Nephron progenitor cell (in vitro differentiated cells): ENCODE measurements around the gene MPP4.

Source experiments
- DNase-seq: peaks from one replicate; pipeline ENCODE4 v3.0.0; 2021
- H3K27ac Mint-ChIP-seq: 2 replicates; pipeline ENCODE4 v1.8.0; 2021; ENCODE audit warnings: mild to moderate bottlenecking, moderate library complexity, mixed read lengths
- H3K27me3 Mint-ChIP-seq: 2 replicates; pipeline ENCODE4 v1.8.0; 2021; ENCODE audit warnings: mild to moderate bottlenecking, low read depth, mixed read lengths; ENCODE audit not compliant: poor library complexity
- H3K36me3 Mint-ChIP-seq: 2 replicates; pipeline ENCODE4 v1.8.0; 2021; ENCODE audit warnings: low read depth, mixed read lengths
- H3K4me1 Mint-ChIP-seq: 2 replicates; pipeline ENCODE4 v1.8.0; 2021; ENCODE audit warnings: mixed read lengths
- H3K4me3 Mint-ChIP-seq: 2 replicates; pipeline ENCODE4 v1.8.0; 2021; ENCODE audit warnings: mild to moderate bottlenecking, moderate library complexity, mixed read lengths
- H3K9me3 Mint-ChIP-seq: 2 replicates; pipeline ENCODE4 v1.8.0; 2021; ENCODE audit warnings: mild to moderate bottlenecking, moderate library complexity, mixed read lengths
- CTCF ChIP-seq: fragments of 200-600 bp; sonication (generic); IDR thresholded peaks from 2 replicates; pipeline ENCODE4 v1.5.0; 2021; ENCODE audit warnings: antibody characterized with exemption

Gene MPP4

GRCh38 chr2:201660293-201660895, 38.0 kb downstream of the MPP4 start:
- Mint-ChIP-seq H3K36me3 (no peaks in the 10 kb centered on the region), H3K9me3 (peaks cover 4% of the 10 kb centered on the region), H3K4me3 (no peak overlapping the region), H3K27ac (no peak overlapping the region), H3K27me3 (peaks cover 12% of the 10 kb centered on the region), H3K4me1 (peaks cover 10% of the 10 kb centered on the region)
- TF ChIP-seq CTCF = no peak
- DNase-seq = no peak

GRCh38 chr2:201656740-201657139, 41.7 kb downstream of the MPP4 start:
- H3K27me3 Mint-ChIP-seq = peaks cover 20% of the 10 kb centered on the region
- H3K9me3 Mint-ChIP-seq = no peaks in the 10 kb centered on the region
- DNase-seq = no peak
- no peaks in the 10 kb centered on the region for H3K36me3 Mint-ChIP-seq
- H3K4me1 Mint-ChIP-seq = peaks cover 10% of the 10 kb centered on the region
- H3K27ac Mint-ChIP-seq = peak overlapping the region; percentile 33
- no peak overlapping the region for H3K4me3 Mint-ChIP-seq
- TF ChIP-seq CTCF = no peak

- Mint-ChIP-seq H3K9me3 (no peaks in the 10 kb centered on the region), H3K4me1 (peaks cover 10% of the 10 kb centered on the region), H3K36me3 (no peaks in the 10 kb centered on the region), H3K27ac (no peak overlapping the region), H3K4me3 (no peak overlapping the region), H3K27me3 (peaks cover 22% of the 10 kb centered on the region)
- TF ChIP-seq CTCF = no peak
- no peak for DNase-seq
Observed at GRCh38 chr2:201656102-201656501, 42.3 kb downstream of the MPP4 start.

- peaks cover 10% of the 10 kb centered on the region for H3K4me1 Mint-ChIP-seq
- no peak overlapping the region for H3K27ac Mint-ChIP-seq
- no peak overlapping the region for H3K4me3 Mint-ChIP-seq
- TF ChIP-seq CTCF = no peak
- H3K36me3 Mint-ChIP-seq = no peaks in the 10 kb centered on the region
- no peaks in the 10 kb centered on the region for H3K9me3 Mint-ChIP-seq
- DNase-seq = no peak
- H3K27me3 Mint-ChIP-seq = peaks cover 29% of the 10 kb centered on the region
Observed at GRCh38 chr2:201654616-201655384, 43.6 kb downstream of the MPP4 start.

- Mint-ChIP-seq H3K36me3 (no peaks in the 10 kb centered on the region), H3K27ac (no peak overlapping the region), H3K4me1 (peaks cover 10% of the 10 kb centered on the region), H3K4me3 (no peak overlapping the region), H3K27me3 (peaks cover 33% of the 10 kb centered on the region), H3K9me3 (no peaks in the 10 kb centered on the region)
- TF ChIP-seq CTCF = no peak
- DNase-seq = no peak
Observed at GRCh38 chr2:201653221-201653620, 45.2 kb downstream of the MPP4 start.

- Mint-ChIP-seq H3K27me3 (peaks cover 21% of the 10 kb centered on the region), H3K4me1 (peaks cover 2% of the 10 kb centered on the region), H3K27ac (no peak overlapping the region), H3K9me3 (no peaks in the 10 kb centered on the region), H3K36me3 (no peaks in the 10 kb centered on the region), H3K4me3 (no peak overlapping the region)
- no peak for TF ChIP-seq CTCF
- no peak for DNase-seq
Observed at GRCh38 chr2:201649442-201649841, 49.0 kb downstream of the MPP4 start.
